HUES64 (cell line): Measurements from ENCODE around the gene PRSS57.

ENCODE experiments used
- H3K27ac ChIP-seq: 2 replicates; pipeline ENCODE4 v1.7.0; 2013; ENCODE audit warnings: low read depth, low read length, inconsistent platforms
- H3K27me3 ChIP-seq: 2 replicates; pipeline ENCODE4 v1.6.1; 2013; ENCODE audit warnings: mild to moderate bottlenecking, low read length; ENCODE audit not compliant: insufficient read depth
- H3K36me3 ChIP-seq: 2 replicates; pipeline ENCODE4 v1.6.1; 2013; ENCODE audit warnings: mild to moderate bottlenecking, low read length; ENCODE audit not compliant: insufficient read depth
- H3K4me1 ChIP-seq: 2 replicates; pipeline ENCODE4 v1.6.1; 2013; ENCODE audit warnings: mild to moderate bottlenecking, low read length, moderate library complexity; ENCODE audit not compliant: insufficient read depth
- H3K4me3 ChIP-seq: 2 replicates; pipeline ENCODE4 v1.5.1; 2013; ENCODE audit warnings: mild to moderate bottlenecking, low read length, moderate library complexity
- H3K9ac ChIP-seq: 2 replicates; pipeline ENCODE4 v1.6.1; 2013; ENCODE audit warnings: mild to moderate bottlenecking, low read depth, low read length
- H3K9me3 ChIP-seq: 2 replicates; pipeline ENCODE4 v1.6.1; 2013; ENCODE audit warnings: low read depth, low read length; ENCODE audit not compliant: insufficient read depth
- WGBS: fragments of 150-250, 120-280 bp; methylation state at CpG from one replicate; pipeline ENCODE4 v1.1.7; 2013; ENCODE audit warnings: missing lambda C conversion rate; 5-methylcytosine and 5-hydroxymethylcytosine counted together

PRSS57 gene

GRCh38 chr19:720345-721160 is 25.3 kb upstream of the PRSS57 start:
- no peaks in the 10 kb centered on the region for H3K36me3 ChIP-seq
- H3K27me3 ChIP-seq = no peaks in the 10 kb centered on the region
- no peak overlapping the region for H3K27ac ChIP-seq
- no peak overlapping the region for H3K4me3 ChIP-seq
- no peaks in the 10 kb centered on the region for H3K9me3 ChIP-seq
- WGBS = 87% methylated on average over 39 of the region's 58 CpGs
- no peak overlapping the region for H3K9ac ChIP-seq
- H3K4me1 ChIP-seq = 0 out of 2 replicates have a peak, but pooled peaks cover 3% of the 10 kb centered on the region

- Histone ChIP-seq H3K4me3 (no peak overlapping the region), H3K27ac (no peak overlapping the region), H3K36me3 (no peaks in the 10 kb centered on the region), H3K27me3 (no peaks in the 10 kb centered on the region), H3K9ac (no peak overlapping the region), H3K4me1 (0 out of 2 replicates have a peak, but pooled peaks cover 3% of the 10 kb centered on the region), H3K9me3 (no peaks in the 10 kb centered on the region)
- 93% methylated on average over 66 of the region's 79 CpGs for WGBS
Measured at GRCh38 chr19:719636-720344, 24.5 kb upstream of the PRSS57 start.

DNA sequence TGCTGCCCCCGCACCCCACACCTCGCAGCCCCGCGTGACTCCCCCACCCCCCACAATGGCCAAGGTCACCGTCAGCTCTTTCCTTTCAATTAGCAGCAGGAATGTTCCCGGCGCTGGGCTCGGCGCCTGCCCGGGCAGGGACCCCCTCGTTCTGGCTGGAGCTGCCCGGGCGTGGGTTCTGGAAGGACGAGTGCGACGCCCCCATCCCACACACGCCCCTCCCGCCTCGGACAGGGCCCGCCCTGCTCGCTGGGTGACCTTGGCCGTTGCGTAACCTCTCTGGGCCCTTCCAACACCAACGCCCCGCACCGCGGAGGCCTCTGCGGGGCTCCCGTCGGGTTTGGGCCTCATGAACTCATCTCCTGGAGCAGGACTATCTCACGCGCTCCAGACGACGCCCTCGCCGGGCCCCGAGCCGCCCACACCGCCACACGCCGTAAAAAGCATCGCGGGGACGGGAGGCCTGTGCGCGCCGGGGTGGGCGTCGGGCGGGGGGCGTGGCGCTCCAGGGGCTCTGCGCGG is 23.8 kb upstream of the PRSS57 start:
- Histone ChIP-seq H3K27ac (no peak overlapping the region), H3K9me3 (no peaks in the 10 kb centered on the region), H3K9ac (no peak overlapping the region), H3K27me3 (no peaks in the 10 kb centered on the region), H3K4me1 (0 out of 2 replicates have a peak, but pooled peaks cover 3% of the 10 kb centered on the region), H3K4me3 (no peak overlapping the region), H3K36me3 (no peaks in the 10 kb centered on the region)
- WGBS = 82% methylated on average over 54 of the region's 54 CpGs

DNA sequence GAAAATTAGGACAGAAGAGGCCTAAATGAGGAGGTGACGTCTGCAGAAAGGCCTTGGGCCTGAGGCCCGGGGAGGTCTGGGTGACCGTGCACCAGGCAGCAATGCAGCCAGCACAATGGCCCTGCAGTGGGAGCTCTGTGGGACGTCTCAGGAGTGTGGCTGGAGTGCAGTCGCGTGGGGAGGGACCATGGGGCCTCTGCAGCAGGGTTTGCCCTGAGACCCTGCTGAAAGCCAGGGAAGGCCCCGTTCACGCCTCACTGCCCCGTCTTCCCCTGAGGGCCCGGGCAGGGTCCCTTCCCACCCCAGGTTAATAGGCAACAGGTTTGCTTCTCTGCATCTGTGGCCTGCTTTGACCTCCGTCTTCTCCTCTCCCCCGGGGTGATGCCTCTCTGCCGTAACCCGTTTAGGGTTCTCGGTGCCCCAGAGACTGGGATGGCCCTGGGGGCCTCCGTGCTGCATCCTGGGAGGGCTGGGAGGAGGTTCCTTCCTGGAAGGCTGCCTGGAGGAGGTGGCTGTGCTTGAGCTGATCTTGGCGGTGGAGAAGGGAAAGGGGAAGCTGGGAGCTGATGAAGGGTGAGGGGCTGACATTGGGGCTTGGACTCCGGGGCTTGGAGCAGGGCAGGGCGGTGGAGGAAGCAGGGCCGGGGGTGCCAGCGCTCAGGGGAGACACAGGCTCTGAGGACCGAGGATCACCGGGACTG is 23.1 kb upstream of the PRSS57 start:
- no peak overlapping the region for H3K9ac ChIP-seq
- no peak overlapping the region for H3K27ac ChIP-seq
- H3K4me3 ChIP-seq = no peak overlapping the region
- H3K27me3 ChIP-seq = no peaks in the 10 kb centered on the region
- WGBS = 73% methylated on average over 23 of the region's 23 CpGs
- H3K4me1 ChIP-seq = 0 out of 2 replicates have a peak, but pooled peaks cover 3% of the 10 kb centered on the region
- no peaks in the 10 kb centered on the region for H3K36me3 ChIP-seq
- H3K9me3 ChIP-seq = no peaks in the 10 kb centered on the region

GRCh38 chr19:715347-715746 is 20.1 kb upstream of the PRSS57 start:
- H3K9ac ChIP-seq = no peak overlapping the region
- WGBS = 98% methylated on average over 3 of the region's 3 CpGs
- H3K27ac ChIP-seq = no peak overlapping the region
- H3K36me3 ChIP-seq = no peaks in the 10 kb centered on the region
- H3K4me3 ChIP-seq = no peak overlapping the region
- H3K9me3 ChIP-seq = no peaks in the 10 kb centered on the region
- H3K4me1 ChIP-seq = 0 out of 2 replicates have a peak, but pooled peaks cover 7% of the 10 kb centered on the region
- H3K27me3 ChIP-seq = no peaks in the 10 kb centered on the region

- H3K36me3 ChIP-seq = no peaks in the 10 kb centered on the region
- no peak overlapping the region for H3K9ac ChIP-seq
- 0 out of 2 replicates have a peak, but pooled peaks cover 4% of the 10 kb centered on the region for H3K4me1 ChIP-seq
- H3K27ac ChIP-seq = no peak overlapping the region; the same call in 1 of the 2 replicates
- H3K4me3 ChIP-seq = no peak overlapping the region
- no peaks in the 10 kb centered on the region for H3K9me3 ChIP-seq
- H3K27me3 ChIP-seq = peaks cover 8% of the 10 kb centered on the region; the same call in 1 of the 2 replicates
- WGBS = 41% methylated on average over 8 of the region's 8 CpGs
Measured at GRCh38 chr19:711254-711653, 16.0 kb upstream of the PRSS57 start.

- Histone ChIP-seq H3K4me3 (no peak overlapping the region), H3K36me3 (no peaks in the 10 kb centered on the region), H3K9ac (no peak overlapping the region), H3K27me3 (peaks cover 8% of the 10 kb centered on the region; the same call in 1 of the 2 replicates), H3K4me1 (0 out of 2 replicates have a peak, but pooled peaks cover 4% of the 10 kb centered on the region), H3K9me3 (no peaks in the 10 kb centered on the region), H3K27ac (no peak overlapping the region)
- WGBS = 68% methylated on average over 21 of the region's 21 CpGs
Measured at GRCh38 chr19:710767-711166, 15.5 kb upstream of the PRSS57 start.

- Histone ChIP-seq H3K27ac (no peak overlapping the region), H3K27me3 (peaks cover 8% of the 10 kb centered on the region; the same call in 1 of the 2 replicates), H3K4me3 (peak overlapping the region; percentile 59), H3K9ac (no peak overlapping the region), H3K9me3 (no peaks in the 10 kb centered on the region), H3K36me3 (no peaks in the 10 kb centered on the region), H3K4me1 (0 out of 2 replicates have a peak, but pooled peaks cover 4% of the 10 kb centered on the region)
- 58% methylated on average over 27 of the region's 27 CpGs for WGBS
Measured at GRCh38 chr19:709965-710571, 14.8 kb upstream of the PRSS57 start.

GRCh38 chr19:709196-709964 is 14.1 kb upstream of the PRSS57 start:
- Histone ChIP-seq H3K27ac (no peak overlapping the region), H3K9ac (peak overlapping the region; percentile 31; the same call in 1 of the 2 replicates), H3K4me1 (0 out of 2 replicates have a peak, but pooled peaks cover 4% of the 10 kb centered on the region), H3K4me3 (peak overlapping the region; percentile 59), H3K36me3 (no peaks in the 10 kb centered on the region), H3K27me3 (peaks cover 8% of the 10 kb centered on the region; the same call in 1 of the 2 replicates), H3K9me3 (no peaks in the 10 kb centered on the region)
- 7% methylated on average over 78 of the region's 78 CpGs for whole genome bisulfite sequencing
